Naive thymus-derived CD8-positive, alpha-beta T cell (primary cell): ENCODE data around the gene GNG7. TPM values are rescaled to one million over a fixed set of nuclear protein-coding genes. Genes with fewer than 3 reads are reported as not detected.
"Not testable (repeated sequence)": the region's sequence is repeated elsewhere in the genome, so short reads cannot be mapped to it uniquely, and the experiment has no call there.

Experiments
- ATAC-seq, 2 donors: fragments of 150-1000 bp; cut with Tn5 transposase in 1 of 2; sonication (Bioruptor Pico), chemical (Tn5 transposase) in 1 of 2; 1 replicate in 1 of 2; 2 replicates in 1 of 2; pipeline ENCODE4 v1.10.0; 2021; ENCODE audit warnings: mild to moderate bottlenecking in 2 of 2, moderate library complexity in 2 of 2
- POLR2A ChIA-PET: fragments of 350-600 bp; sonication (Branson Sonifier 250); formaldehyde crosslinking; loops from one replicate; lab custom pipeline; 2021; ENCODE audit warnings: antibody characterized with exemption; lab: Charles Lee
- DNase-seq, 10 donors: peaks; one replicate each; pipeline versions ENCODE4 v3.0.0 to v3.0.0-alpha.2; 2020 to 2022
- H3K27ac Mint-ChIP-seq, 10 donors: one replicate each; pipeline ENCODE4 v1.8.0; 2020 to 2022; ENCODE audit warnings: mild to moderate bottlenecking in 10 of 10, mixed read lengths in 10 of 10, moderate library complexity in 4 of 10, inconsistent platforms in 1 of 10
- H3K27me3 Mint-ChIP-seq, 5 donors: one replicate each; pipeline ENCODE4 v1.8.0; 2021 to 2022; ENCODE audit warnings: mixed read lengths in 5 of 5
- H3K36me3 Mint-ChIP-seq, 3 donors: one replicate each; pipeline ENCODE4 v1.8.0; 2020 to 2022; ENCODE audit warnings: mixed read lengths in 3 of 3, mild to moderate bottlenecking in 2 of 3, inconsistent platforms in 1 of 3
- H3K4me1 Mint-ChIP-seq, 4 donors: one replicate each; pipeline ENCODE4 v1.8.0; 2021 to 2022; ENCODE audit warnings: mixed read lengths in 4 of 4
- H3K4me3 Mint-ChIP-seq, 10 donors: one replicate each; pipeline ENCODE4 v1.8.0; 2020 to 2022; ENCODE audit warnings: mild to moderate bottlenecking in 10 of 10, mixed read lengths in 10 of 10, moderate library complexity in 6 of 10, inconsistent platforms in 1 of 10
- H3K9me3 Mint-ChIP-seq, 9 donors: one replicate each; pipeline ENCODE4 v1.8.0; 2020 to 2022; ENCODE audit warnings: mixed read lengths in 9 of 9, mild to moderate bottlenecking in 3 of 9, inconsistent platforms in 1 of 9, moderate library complexity in 1 of 9
- polyA plus RNA-seq, 3 donors: library from polyadenylated mRNA; unstranded; fragments of 300-500 nt; fragmentation: Illumina TruSeq; gene quantifications; one replicate each; pipeline ENCODE4 v1.2.3, GENCODE V29; 2021
- total RNA-seq, 8 experiments: library from RNA in 2 of 8; stranded (reverse) in 2 of 8; gene quantifications; one replicate each; pipeline ENCODE4 v1.2.3 and lab custom pipeline; 2021 to 2026

The GNG7 gene
- total and polyA plus RNA-seq, 5 experiments from 2014 or later, result 1.8 to 8.5 (median 4.2) TPM

DNA sequence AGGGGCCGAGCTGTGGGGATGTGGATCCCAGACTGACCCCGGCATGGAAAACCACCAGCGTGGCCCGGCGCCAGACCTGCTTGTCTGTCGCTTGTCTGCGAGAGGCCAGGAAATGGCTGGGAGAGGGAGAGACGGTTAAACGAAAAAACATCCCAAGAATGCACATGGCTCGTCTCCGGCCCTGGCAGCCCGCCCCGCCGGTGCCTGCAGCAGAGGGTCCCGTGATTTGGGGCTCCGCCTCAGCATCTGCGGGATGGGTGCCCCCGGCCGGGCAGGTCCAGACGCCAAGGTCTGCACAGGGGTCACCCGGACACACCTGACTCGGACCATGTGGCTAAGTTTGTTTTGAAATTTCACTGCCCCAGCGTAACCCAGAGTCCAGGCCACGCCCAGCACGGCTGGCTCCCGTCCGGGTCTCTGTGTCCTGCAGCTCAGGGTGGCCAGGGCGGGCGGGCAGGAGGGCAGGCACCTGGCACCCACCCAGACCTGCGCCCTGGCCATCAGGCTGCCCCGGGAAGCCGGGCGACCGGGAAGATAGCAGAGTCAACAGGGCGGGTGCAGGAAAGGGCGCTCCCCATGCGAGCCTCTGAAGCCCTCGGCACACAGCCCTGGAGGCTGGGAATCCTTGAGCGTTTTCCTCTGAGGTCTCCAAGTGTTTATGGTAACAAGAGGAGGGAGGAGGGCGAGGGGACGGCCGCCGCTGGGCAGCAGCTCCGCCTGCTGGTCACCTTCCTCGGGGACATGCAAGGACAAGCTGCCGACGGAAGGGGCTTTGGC is 123.4 kb downstream of the GNG7 start:
- Mint-ChIP-seq H3K9me3 (peaks cover 0 to 14% (median 3%) of the 10 kb centered on the region in 9 donors), H3K36me3 (peaks cover 0 to 5% (median 5%) of the 10 kb centered on the region in 3 donors), H3K4me3 (peak overlapping the region; percentile 28 to 73 (median 56)), H3K4me1 (peaks cover 3 to 5% (median 4%) of the 10 kb centered on the region in 4 donors), H3K27ac (peak overlapping the region in 1 of 10 donors; percentile 22), H3K27me3 (no peaks in the 10 kb centered on the region)
- peak; percentile 38 to 82 (median 53) for DNase-seq
- ATAC-seq, result peak; percentile 50 to 73
- POLR2A ChIA-PET, result interaction anchor here (0.6 to 8.2 kb wide), 9 partner anchors 17 to 496 kb away, joined by 3 to 152 read pairs (median 4); partner anchors contain the start of gene GADD45B

DNA sequence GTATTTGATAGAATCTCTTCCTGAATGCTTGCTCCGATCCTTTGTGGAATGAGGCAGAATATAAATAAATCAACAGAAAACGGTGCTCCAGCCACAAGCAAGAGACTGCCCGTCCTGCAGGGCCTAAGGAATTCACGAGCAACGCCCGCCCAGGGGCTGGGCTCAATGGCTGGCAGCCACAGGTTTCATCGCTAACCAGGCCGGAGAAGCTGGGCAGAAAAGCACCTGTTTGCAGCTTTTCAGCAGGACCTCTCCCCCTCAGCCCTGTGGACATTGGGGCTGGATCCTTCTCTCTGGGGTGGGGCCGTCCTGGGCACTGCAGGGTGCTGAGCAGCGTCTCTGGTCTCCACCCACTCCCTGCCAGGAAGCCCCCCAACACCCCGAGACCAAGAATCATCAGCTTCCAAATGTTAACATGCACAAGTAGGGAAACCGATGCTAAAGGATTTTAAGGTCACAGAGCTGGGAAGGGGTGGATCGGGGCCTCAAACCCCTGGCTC is 124.1 kb downstream of the GNG7 start:
- H3K9me3 Mint-ChIP-seq, result peaks cover 0 to 12% (median 3%) of the 10 kb centered on the region in 9 donors
- peak overlapping the region in 1 of 10 donors; percentile 17 for H3K27ac Mint-ChIP-seq
- H3K27me3 Mint-ChIP-seq, result no peaks in the 10 kb centered on the region
- ATAC-seq (no peak), DNase-seq (no peak)
- H3K4me3 Mint-ChIP-seq, result peak overlapping the region in 7 of 10 donors; percentile 6 to 65 (median 60)
- H3K36me3 Mint-ChIP-seq, result peaks cover 0 to 5% (median 2%) of the 10 kb centered on the region in 3 donors
- peaks cover 3 to 5% (median 4%) of the 10 kb centered on the region in 4 donors for H3K4me1 Mint-ChIP-seq
- POLR2A ChIA-PET, result interaction anchor here (0.6 to 8.2 kb wide), 5 partner anchors 17 to 495 kb away, joined by 3 to 152 read pairs (median 5); partner anchors contain the start of gene GADD45B

DNA sequence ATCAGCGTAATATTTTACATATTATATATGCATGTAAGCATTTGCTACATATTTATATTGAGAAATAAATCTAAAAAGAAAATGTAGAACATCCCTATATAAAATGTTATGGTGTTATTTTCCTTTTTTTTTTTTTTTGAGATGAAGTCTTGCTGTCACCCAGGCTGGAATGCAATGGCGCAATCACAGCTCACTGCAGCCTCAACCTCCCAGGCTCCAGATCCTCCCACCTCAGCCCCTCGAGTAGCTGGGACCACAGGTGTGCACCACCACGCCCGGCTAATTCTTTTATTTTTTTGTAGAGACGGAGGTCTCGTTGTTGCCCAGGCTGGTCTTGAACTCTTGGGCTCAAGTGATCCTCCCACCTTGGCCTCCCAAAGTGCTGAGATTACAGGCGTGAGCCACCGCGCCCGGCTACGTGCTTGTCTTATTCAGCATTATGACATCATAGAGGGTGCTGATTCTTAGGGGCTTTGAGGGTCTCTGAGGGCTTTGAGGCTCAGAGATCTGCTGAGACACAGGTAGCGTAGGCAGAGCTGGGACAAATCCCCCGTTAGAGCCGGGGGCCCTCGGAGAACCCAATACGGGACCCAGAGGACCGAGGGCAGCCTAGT is 124.7 kb downstream of the GNG7 start:
- POLR2A ChIA-PET, result interaction anchor here (0.7 to 8.2 kb wide), 3 partner anchors 17 to 101 kb away, joined by 3 to 152 read pairs (median 5); partner anchors contain the start of gene GADD45B
- H3K36me3 Mint-ChIP-seq, result peaks cover 0 to 5% (median 2%) of the 10 kb centered on the region in 3 donors
- ATAC-seq, result no peak
- H3K9me3 Mint-ChIP-seq, result peaks cover 0 to 8% (median 3%) of the 10 kb centered on the region in 9 donors
- DNase-seq, result no peak
- H3K27ac Mint-ChIP-seq, result peak overlapping the region in 1 of 10 donors; percentile 17
- no peaks in the 10 kb centered on the region for H3K27me3 Mint-ChIP-seq
- H3K4me1 Mint-ChIP-seq, result peaks cover 3 to 5% (median 4%) of the 10 kb centered on the region in 4 donors
- H3K4me3 Mint-ChIP-seq, result peak overlapping the region in 5 of 10 donors; percentile 1 to 60 (median 38)

DNA sequence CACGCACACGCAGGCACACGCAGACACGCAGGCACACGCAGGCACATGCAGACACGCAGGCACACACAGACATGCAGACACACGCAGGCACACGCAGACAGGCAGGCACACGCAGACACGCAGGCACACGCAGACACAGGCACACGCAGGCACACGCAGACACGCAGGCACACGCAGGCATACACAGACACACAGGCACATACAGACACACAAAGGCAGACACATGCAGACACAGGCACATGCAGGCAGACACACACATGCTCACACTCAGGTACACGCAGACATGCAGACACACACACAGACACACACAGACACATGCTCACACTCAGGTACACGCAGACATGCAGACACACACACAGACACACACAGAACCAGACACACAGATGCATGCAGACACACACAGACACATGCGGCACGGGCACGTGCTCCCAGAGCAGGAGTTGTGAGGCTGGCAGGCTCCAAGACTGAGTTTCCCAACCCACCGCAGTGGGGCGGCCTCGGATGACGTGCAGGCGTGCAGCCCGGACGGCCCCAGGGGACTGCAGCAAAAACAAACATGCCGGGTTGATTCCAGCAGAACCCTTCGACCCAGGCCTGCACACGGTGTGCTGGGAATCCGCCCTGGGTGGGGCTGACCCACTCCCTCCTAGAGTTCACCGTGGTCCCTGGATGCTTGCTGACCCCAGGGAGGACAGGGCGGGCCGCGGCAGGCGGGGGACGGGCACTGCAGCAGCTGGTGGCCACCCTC is 126.6 kb downstream of the GNG7 start:
- no peak for DNase-seq
- no peak for ATAC-seq
- POLR2A ChIA-PET, result interaction anchor here (0.6 to 8.2 kb wide), 3 partner anchors 69 to 100 kb away, joined by 4 to 152 read pairs (median 5); partner anchors contain the start of gene GADD45B

DNA sequence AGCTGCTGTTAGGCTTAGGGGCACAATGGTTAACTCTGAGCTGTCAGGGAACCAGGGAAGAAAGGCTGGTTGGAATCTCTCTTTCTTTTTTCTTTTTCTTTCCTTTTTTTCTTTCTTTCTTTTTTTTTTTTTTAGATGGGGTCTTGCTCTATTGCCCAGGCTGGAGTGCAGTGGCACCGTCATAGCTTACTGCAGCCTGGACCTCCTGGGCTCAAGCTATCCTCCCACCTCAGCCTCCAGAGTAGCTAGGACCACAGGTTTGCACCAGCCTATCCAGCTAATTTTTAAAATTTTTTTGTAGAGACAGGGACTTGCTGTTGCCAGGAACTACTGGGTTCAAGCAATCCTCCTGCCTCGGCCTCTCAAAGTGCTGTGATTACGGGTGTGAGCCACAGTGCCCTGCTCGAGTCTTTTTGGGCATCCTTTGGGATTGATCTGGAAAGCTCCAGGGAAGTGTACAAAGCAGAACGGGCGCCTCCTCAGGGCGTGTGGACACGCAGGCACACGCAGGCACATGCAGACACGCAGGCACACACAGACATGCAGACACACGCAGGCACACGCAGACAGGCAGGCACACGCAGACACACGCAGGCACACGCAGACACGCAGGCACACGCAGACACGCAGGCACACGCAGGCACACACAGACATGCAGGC is 127.4 kb downstream of the GNG7 start:
- no peak for DNase-seq
- ATAC-seq, result no peak
- no peak overlapping the region for H3K4me3 Mint-ChIP-seq
- H3K9me3 Mint-ChIP-seq, result peaks cover 0 to 1% (median 0%) of the 10 kb centered on the region in 9 donors
- no peak overlapping the region for H3K27ac Mint-ChIP-seq
- H3K27me3 Mint-ChIP-seq, result no peaks in the 10 kb centered on the region
- peaks cover 0 to under 1% (median 0%) of the 10 kb centered on the region in 3 donors for H3K36me3 Mint-ChIP-seq
- POLR2A ChIA-PET, result interaction anchor here (0.6 to 2.0 kb wide), 2 partner anchors 68 to 99 kb away, joined by 4 to 5 read pairs; partner anchors contain the start of gene GADD45B
- H3K4me1 Mint-ChIP-seq, result peaks cover 3 to 5% (median 4%) of the 10 kb centered on the region in 4 donors

More for the DNA sequence above, 126.6 kb downstream of the GNG7 start:
- no peaks in the 10 kb centered on the region for H3K27me3 Mint-ChIP-seq
- no peak overlapping the region for H3K4me3 Mint-ChIP-seq
- H3K27ac Mint-ChIP-seq, result peak overlapping the region in 3 of 10 donors; percentile 17 to 59 (median 32)
- H3K9me3 Mint-ChIP-seq, result no peaks in the 10 kb centered on the region
- H3K36me3 Mint-ChIP-seq, result no peaks in the 10 kb centered on the region
- H3K4me1 Mint-ChIP-seq, result peaks cover 3 to 5% (median 4%) of the 10 kb centered on the region in 4 donors

DNA sequence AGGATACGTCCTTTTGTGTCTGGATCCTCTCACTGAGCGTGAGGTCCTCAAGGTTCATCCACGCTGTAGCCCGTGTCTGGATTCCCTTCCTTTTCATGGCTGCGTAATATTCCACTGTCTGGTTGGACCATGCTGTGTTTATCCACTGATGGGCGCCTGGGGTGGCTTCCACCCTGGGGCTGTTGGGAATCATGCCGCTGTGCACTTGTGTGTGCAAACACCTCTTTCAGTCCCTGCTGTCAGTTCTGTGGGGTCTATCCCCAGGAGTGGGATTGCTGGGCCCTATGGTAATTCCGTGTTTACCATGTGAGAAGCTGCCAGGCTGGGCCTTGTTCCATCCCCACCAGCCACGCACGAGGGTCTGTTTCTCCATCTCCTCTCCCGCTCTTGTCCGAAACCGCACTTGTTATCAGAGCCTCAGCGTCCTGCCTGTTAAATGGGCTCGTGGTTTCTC is 128.0 kb downstream of the GNG7 start:
- H3K27me3 Mint-ChIP-seq, result no peaks in the 10 kb centered on the region
- H3K4me1 Mint-ChIP-seq, result peaks cover 3 to 5% (median 3%) of the 10 kb centered on the region in 4 donors
- peaks cover 0 to 2% (median 0%) of the 10 kb centered on the region in 3 donors for H3K36me3 Mint-ChIP-seq
- H3K4me3 Mint-ChIP-seq, result no peak overlapping the region
- DNase-seq (no peak), ATAC-seq (no peak)
- H3K9me3 Mint-ChIP-seq, result peaks cover 0 to 3% (median 0%) of the 10 kb centered on the region in 9 donors
- no peak overlapping the region for H3K27ac Mint-ChIP-seq
- POLR2A ChIA-PET, result interaction anchor here (0.5 to 2.0 kb wide), 2 partner anchors 98 to 105 kb away, joined by 3 to 5 read pairs; partner anchors contain the start of gene GADD45B

DNA sequence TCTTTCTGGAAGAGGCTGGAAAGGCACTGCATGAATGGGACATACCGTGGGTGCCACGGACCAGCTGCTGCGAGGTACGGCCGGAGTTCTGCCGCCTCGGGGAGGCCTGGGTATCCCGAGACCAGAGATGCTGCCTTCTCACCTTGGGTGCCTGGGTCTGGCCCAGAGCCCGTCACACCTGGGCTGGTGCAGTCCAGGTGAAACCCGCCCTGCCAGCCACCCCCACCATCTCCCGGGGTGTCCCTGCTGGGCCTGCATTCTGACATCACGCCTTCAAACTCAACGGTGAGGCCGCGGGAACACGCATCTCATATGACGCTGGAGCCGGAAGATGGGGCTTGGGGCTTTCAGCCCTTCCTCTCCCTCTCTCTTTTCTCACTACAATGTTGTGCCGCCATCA is 128.6 kb downstream of the GNG7 start:
- Mint-ChIP-seq H3K27me3 (no peaks in the 10 kb centered on the region), H3K9me3 (peaks cover 0 to 3% (median 0%) of the 10 kb centered on the region in 9 donors), H3K4me1 (peaks cover 0 to 3% (median 1%) of the 10 kb centered on the region in 4 donors), H3K36me3 (peaks cover 0 to 2% (median 0%) of the 10 kb centered on the region in 3 donors), H3K4me3 (no peak overlapping the region), H3K27ac (no peak overlapping the region)
- ATAC-seq (no peak), DNase-seq (no peak)
- POLR2A ChIA-PET, result interaction anchor here (0.5 to 2.0 kb wide), 3 partner anchors 14 to 104 kb away, joined by 3 to 5 read pairs (median 3); partner anchors contain the start of gene GADD45B

DNA sequence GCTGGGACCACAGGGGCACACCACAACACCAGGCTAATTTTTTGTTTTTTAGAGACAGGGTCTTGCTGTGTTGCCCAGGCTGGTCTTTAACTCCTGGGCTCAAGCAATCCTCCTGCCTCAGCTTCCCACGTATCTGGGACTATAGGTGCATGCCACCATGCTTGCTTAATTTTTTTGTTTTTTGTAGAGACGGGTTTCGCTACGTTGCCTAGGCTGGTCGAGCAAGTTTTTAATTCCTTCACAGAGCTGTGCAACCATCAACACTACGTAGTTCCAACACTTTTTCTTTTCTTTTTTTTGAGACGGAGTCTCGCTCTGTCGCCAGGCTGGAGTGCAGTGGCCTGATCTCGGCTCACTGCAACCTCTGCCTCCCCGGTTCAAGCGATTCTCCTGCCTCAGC is 130.3 kb downstream of the GNG7 start:
- peaks cover 5 to 14% (median 10%) of the 10 kb centered on the region in 4 donors for H3K4me1 Mint-ChIP-seq
- H3K27ac Mint-ChIP-seq, H3K36me3 Mint-ChIP-seq, H3K4me3 Mint-ChIP-seq, H3K9me3 Mint-ChIP-seq, H3K27me3 Mint-ChIP-seq, ATAC-seq, DNase-seq: not testable (repeated sequence)
- POLR2A ChIA-PET, result interaction anchor here (1.1 to 1.2 kb wide), 2 partner anchors 39 to 64 kb away, joined by 3 to 4 read pairs; no protein-coding TSS in a partner anchor

DNA sequence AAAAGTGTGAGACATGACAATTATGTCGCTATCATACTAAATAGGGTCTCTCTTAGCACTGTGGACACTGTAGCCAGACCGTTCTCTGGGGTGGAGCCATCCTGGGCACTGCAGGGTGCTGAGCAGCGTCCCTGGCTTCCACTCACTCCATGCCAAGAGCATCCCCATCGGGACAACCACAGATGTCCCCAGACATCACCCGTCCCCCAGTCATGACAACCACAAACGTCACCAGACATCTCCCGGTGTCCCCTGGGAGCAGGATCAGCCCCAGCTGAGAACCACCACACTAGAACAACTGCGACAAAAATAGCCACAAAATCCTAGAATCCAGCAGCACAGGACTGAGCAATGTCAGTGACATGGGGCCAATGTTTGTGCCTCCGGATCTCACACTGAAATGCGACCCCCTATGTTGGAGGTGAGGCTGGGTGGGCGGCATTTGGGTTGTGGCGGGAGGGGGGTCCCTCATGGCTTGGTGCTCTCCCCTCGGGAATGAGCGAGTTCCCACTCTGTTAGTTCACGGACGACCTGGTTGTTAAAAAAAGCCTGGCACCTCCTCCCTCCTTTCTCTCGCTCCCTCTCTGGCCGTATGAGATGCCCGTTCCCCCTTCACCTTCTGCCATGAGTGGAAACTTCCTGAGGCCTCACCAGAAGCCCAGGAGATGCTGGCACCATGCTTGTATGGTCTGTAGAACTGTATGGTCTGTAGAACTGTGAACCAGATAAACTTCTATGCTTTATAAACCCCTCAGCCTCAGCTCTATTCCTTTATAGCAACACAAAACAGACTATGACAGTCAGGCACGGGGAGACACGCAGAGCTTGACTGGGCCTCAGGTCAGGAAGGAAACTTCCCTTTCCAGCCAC is 132.7 kb downstream of the GNG7 start:
- Mint-ChIP-seq H3K27ac (peak overlapping the region in 2 of 10 donors; percentile 11 to 22), H3K4me3 (no peak overlapping the region), H3K9me3 (peaks cover 0 to 3% (median 0%) of the 10 kb centered on the region in 9 donors), H3K27me3 (no peaks in the 10 kb centered on the region), H3K36me3 (peaks cover 0 to 2% (median 0%) of the 10 kb centered on the region in 3 donors), H3K4me1 (peaks cover 5 to 16% (median 10%) of the 10 kb centered on the region in 4 donors)
- ATAC-seq (no peak), DNase-seq (no peak)
- POLR2A ChIA-PET, result interaction anchor here (0.6 to 1.5 kb wide), 4 partner anchors 48 to 94 kb away, joined by 3 read pairs; partner anchors contain the start of gene GADD45B

DNA sequence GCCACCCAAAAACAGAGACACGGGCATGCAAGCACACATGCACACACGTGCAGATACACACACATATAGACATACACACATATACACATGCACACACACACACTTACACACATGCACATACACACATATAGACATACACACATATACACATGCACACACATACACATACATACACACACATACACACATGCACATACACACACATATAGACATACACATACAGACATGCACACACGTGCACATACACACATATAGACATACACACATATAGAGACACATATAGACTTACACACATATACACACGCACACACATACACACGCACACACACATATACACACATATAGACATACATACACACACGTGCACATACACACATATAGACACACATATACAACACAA is 134.5 kb downstream of the GNG7 start:
- H3K27me3 Mint-ChIP-seq, result no peaks in the 10 kb centered on the region
- peaks cover 0 to 2% (median 0%) of the 10 kb centered on the region in 3 donors for H3K36me3 Mint-ChIP-seq
- peaks cover 6 to 22% (median 10%) of the 10 kb centered on the region in 4 donors for H3K4me1 Mint-ChIP-seq
- DNase-seq (no peak), ATAC-seq (no peak)
- POLR2A ChIA-PET, result no interaction called here
- no peak overlapping the region for H3K4me3 Mint-ChIP-seq
- peaks cover 0 to 3% (median 0%) of the 10 kb centered on the region in 9 donors for H3K9me3 Mint-ChIP-seq
- peak overlapping the region in 1 of 10 donors; percentile 5 for H3K27ac Mint-ChIP-seq
